T-helper 1 cell (primary cell): ENCODE data around the gene DYNC1H1.
A peak's percentile ranks its signal among the peaks of the same experiment; 100 is the strongest.
"Not testable (repeated sequence)": the region's sequence is repeated elsewhere in the genome, so short reads cannot be mapped to it uniquely, and the experiment has no call there.

Experiments used
- DNase-seq, 5 donors: peaks; one replicate each; pipeline ENCODE4 v3.0.0-alpha.2; 2012 to 2020

Gene DYNC1H1

DNA sequence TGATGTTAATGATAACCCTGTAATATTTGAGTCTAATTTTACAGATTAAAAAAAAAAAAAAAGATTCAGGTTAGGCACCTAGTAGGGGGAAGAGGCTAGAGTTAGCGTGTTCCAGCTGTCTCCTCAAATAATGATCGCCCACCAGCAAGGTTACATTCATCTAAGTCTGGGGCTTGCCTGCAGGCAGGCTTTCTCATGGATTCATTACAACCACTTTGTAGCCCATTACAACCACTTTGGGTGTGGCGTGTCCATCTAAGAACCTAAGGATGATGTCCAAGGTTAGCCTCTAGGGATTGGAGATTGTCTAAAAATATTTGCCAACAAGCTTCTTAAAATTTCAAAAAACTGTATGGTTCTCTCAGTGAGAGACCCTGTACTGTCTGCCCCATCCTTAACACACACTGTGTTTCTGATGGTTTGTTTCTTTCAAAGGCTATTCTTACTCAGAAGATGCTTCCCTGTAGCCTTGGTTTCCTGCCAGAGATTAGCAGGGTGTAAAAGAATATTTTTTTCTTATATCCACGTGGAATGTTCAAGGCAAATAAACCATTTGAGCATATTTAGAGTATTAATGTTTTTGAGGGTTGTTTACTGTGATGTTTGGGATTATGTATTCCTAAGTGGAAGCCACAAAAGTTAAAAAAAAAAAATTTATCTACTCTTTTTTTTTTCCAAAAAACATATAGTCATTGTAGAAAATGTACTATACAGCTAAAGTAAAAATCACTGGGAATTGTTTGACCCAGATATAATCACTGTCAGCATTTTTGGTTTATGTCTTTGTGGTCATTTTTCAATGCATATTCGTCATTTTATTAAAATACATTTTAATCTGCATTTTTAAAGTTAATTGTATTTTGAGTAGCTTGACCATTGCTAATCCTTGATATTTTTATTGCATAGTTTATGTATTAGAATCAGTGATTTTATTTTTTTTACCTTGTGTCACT, 1.7 kb downstream of the DYNC1H1 start:
- DNase-seq = no peak

DNA sequence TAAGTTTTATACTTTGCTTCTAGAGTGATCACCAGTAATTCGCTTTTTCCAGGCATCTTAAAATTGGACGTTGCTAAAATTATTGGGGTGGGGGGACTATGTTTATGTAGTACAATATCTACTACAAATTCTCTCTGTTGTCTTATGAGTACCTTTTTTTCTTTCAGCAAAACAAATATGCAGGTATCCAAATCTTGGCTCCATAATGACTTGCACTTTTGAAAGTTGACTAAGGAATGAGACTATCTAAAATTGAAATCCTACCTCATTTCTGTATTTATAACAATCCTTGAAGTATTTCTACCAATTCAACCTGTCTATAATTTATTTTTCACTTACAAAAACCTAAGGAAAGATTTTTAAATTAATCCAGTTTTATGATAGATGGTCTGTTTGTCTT, 2.4 kb downstream of the DYNC1H1 start:
- DNase-seq = no peak

DNA sequence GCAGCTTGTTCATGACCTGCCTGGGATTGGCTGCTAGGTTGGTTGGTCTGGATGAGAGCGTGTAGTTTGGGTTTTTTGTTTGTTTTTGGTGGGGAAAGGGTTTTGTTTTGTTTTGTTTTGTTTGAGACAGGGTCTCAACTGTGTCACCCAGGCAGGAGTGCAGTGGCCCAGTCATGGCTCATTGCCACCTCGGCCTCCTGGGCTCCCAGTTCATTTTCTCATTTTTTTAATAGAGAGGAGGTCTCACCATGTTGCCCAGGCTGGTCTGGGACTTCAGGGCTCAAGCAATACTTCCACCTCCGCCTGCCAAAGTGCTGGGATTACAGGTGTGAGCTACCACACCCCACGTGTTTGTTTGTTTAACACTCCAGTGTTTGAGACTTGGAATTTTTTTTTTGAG, 3.8 kb downstream of the DYNC1H1 start:
- no peak for DNase-seq

DNA sequence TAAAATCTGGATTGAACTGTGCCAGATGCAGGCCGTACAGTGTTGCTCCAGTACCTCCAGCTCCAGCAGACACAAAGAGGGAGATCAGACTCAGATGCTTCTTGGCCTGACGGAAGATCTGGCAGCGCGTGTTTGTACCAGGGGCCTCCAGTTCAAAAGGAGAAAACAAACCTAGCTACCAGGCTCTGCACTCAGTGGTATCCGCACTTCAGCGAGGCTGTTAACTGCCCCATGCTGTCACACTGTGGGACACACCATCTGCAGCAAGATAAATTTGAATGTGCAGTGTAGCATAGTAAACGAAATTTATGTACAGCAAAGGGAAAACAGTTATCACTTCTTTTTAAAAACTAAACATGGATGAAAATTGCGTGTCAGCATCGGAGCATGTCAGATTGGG, 5.1 kb downstream of the DYNC1H1 start:
- no peak for DNase-seq

DNA sequence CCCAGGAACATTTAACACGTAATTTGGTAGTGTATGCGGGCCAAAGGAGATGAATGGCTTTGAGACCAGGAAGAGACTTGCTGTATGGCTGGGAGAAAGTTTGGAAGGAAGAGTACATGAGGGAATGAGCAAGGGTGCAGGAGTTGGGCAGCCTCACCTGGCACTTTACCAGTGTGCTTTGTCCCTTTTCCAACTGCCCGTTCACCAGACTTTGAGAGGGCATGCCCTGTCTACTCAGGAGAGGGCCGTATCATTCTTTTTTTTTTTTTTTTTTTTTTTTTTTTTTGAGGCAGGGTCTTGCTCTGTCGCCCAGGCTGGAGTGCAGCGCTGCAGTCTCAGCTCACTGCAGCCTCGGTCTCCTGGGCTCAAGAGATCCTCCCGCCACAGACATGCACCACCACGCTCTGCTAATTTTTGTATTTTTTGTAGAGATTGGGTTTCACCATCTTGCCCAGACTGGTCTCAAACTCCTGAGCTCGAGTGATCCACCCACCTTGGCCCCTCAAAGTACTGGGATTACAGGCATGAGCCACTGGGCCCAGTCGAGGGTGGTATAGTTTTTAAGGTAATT, 6.5 kb downstream of the DYNC1H1 start:
- no peak for DNase-seq

DNA sequence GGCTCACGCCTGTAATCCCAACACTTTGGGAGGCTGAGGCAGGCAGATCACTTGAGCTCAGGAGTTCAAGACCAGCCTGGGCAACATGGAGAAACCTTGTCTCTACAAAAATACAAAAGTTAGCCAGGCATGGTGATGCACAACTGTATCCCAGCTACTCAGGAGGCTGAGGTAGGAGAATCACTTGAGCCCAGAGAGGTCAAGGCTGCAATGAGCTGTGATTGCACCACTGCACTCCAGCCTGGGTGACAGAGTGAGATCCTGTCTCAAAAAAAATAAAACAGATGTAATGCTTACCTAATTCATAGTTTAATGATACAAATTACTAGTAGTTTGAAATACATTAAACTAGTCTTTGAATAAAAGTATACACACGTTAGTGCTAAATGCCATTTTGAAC, 7.1 kb downstream of the DYNC1H1 start:
- not testable (repeated sequence) for DNase-seq

DNA sequence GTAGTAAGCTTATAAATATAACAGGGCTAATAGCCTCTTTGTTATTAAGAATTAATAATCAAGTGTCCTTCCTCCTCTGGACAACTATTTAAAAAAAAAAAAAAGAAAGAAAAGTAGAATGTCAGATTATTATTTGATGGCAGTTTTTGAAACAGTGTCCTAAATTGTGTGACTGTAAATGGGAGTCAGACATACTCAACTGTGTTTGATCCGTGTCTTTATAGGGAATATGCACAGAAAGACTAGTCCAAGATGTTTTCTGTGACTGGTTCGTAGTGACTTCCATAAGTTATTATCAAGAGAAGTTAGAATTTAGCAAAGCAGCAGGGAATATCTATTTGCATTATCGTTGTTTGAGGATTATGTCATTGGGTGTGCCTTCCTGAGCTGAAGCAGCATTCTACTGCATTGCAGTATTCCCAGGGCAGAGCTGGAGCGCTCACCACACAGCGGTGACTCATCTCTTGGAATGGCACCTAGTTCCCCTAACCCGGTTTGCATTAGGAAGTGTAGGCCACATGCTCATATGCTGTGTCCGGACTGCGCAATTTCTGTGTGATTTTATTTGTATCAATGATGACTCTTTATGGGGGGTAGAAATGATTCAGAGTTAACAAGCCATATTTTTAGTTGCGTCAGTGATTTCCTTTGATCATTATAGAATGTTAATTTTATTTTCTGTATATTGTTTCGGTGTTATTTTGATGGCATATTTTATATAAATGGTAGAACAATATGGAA, 7.9 kb downstream of the DYNC1H1 start:
- DNase-seq = no peak

DNA sequence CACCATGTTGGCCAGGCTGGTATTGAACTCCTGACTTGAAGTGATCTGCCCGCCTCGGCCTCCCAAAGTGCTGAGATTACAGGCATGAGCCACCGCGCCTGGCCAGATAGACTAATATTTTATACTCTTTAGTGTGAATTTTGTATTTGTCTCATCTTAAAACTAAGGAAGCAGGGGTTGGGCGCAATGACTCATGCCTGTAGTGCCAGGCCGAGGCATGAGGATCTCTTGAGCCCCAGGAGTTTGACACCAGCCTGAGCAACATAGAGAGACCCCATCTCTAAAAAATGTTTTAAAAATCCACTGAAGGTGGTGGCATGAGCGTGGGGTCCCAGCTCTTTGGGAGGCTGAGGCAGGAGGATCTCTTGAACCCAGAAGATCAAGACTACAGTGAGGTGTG, 9.0 kb downstream of the DYNC1H1 start:
- DNase-seq = no peak

DNA sequence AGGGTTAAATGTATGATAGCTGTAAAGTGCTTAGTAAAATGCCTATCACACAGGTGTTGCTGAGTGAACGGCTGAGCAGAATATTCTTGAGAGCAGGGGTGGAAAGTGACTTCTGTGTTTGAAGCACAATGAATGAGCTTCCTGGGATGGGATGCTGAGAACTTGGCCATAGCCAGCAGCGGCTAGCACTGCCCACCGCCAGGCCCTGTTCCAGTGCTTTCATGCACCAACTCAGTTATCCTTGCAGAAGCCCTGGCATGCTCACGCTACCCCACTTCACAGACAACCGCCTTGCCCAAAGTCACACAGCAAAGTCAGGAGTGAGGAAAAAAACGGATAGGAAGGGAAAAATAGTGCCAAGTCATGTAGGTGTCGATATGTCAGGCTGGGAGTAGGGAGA, 10.9 kb downstream of the DYNC1H1 start:
- DNase-seq = no peak

DNA sequence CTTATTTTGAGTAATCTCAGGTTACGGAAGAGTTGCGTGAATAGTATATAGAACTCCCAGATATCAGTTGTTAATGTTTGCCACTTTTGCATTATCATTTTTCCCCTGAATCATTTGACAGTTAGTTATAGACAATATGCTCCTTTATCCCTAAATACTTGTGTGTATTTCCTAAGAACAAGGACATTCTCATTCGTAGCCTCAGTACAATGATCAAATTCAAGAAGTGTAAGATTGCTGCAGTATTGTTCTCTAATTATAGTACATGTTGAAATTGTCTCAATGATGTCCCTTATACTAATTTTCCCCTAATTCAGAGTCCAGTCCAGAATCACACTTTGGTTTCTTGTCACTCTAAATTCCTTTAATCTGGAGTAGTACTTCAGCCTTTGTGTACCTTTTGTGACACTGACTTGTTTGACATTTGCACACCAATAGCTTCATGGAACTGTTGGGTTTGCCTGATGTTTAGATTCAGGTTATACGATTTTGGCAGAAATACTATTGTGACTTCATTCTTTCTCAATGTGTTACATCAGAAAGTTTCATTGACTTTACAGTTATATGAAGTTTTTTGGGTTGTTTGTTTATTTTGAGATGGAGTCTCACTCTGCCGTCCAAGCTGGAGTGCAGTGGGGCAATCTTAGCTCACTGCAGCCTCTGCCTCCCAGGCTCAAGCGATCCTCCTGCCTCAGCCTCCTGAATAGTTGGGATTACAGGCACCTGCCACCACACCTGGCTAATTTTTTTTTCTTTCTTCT, 13.1 kb downstream of the DYNC1H1 start:
- no peak for DNase-seq

DNA sequence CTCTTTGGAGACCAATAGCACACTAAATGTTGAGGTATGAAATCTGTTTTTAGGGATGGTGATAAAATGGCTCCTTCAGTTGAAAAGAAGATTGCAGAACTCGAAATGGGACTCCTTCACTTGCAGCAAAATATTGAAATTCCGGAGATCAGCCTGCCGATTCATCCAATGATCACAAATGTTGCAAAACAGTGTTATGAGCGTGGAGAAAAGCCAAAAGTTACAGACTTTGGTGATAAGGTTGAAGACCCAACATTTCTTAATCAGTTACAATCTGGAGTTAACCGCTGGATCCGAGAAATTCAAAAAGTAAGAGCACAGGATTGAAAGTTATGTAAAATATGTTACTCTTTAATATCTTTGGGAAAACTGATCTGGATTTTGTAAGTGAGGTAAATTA, 15.3 kb downstream of the DYNC1H1 start:
- no peak for DNase-seq

DNA sequence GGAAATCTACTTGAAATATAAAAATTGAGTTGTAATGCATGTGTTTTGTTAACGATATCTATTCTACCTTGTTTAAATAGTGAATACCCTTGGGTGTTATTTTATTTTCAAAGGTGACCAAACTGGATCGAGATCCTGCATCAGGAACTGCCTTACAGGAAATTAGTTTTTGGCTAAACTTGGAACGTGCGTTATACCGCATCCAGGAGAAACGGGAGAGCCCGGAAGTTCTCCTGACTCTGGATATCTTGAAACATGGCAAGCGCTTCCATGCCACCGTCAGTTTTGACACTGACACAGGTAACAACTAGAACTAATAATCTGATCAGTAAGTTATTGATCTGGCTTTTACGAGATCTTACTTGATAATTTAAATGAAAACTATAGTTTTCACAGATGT, 15.9 kb downstream of the DYNC1H1 start:
- no peak for DNase-seq

DNA sequence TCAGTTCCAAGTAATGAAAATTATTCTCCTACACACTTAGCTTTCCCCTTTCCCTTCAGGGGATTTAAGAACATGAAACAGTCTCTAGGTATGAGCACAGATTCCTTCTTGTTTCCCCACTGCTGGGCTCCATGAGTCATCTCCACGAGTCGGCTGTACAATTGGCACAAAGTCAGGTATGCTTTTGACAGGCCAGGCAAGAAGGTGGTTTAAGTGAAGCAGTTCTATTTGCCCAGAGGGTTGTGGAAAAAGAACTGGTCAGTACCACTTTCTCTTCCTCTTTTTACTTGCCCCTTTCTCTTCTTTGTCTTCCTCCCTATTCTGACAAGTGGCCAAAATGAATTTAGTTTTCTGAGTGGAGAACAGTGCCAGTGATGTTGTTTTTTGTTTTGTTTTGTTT, 16.3 kb downstream of the DYNC1H1 start:
- DNase-seq = no peak

DNA sequence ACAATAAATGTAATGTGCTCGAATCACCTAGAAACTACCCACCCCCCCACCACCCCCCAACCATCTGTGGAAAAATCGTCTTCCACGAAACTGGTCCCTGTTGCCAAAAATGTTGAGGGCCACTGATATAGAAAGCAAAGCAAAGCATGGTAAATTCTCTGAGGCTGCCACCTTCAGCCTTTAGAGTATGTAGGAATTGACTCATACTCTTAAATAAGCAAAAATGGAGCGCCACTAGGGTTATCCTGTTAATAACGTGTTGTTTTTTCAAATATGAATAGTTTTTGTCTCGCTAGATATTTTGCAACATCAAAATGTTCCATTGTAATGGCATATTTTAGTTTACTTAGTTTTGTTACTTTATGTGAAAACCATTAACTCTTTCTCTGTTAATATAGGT, 18.2 kb downstream of the DYNC1H1 start:
- DNase-seq = no peak

DNA sequence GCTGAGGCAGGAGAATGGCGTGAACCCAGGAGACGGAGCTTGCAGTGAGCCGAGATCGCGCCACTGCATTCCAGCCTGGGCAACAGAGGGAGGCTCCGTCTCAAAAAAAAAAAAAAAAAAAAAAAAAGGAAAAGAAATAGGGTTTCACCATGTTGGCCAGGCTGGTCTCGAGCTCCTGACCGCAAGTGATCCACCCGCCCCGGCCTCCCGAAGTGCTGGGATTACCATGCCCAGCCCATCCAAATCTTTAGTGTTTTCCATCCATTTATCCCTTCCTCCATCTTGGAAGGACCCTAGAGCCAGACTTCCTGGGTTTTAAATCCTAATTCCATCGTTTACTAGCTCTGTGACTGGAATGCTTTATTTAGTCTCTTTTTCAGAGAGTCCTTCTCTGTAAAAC, 20.5 kb downstream of the DYNC1H1 start:
- not testable (repeated sequence) for DNase-seq

DNA sequence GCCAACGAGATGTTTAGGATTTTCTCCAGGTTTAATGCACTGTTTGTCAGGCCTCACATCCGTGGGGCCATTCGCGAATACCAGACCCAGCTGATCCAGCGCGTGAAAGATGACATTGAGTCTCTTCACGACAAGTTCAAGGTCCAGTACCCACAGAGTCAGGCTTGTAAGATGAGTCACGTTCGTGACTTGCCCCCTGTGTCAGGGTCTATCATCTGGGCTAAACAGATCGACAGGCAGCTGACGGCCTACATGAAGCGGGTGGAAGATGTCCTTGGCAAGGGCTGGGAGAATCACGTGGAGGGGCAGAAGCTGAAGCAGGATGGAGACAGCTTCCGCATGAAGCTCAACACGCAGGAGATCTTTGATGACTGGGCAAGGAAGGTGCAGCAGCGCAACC, 21.6 kb downstream of the DYNC1H1 start:
- DNase-seq = no peak

DNA sequence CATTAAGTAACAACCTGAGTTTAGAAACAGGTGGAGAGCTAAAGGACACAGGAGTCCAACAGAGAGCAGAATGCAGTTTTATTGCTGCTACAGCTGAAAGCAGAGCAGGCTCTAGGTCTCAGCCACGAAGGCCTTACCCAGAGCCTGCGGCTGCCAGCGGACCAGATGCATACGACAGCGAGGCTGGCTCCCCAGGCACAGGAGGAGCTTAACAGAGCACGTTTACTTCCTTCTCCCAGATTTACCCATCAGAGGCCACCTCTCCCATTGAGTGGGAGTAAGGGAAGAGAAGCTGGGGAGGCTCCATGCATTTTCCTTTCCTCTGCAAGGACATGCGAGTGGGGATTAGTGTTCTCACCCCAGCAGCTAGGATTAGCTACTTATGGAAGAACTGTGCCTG, 22.6 kb downstream of the DYNC1H1 start:
- no peak for DNase-seq

DNA sequence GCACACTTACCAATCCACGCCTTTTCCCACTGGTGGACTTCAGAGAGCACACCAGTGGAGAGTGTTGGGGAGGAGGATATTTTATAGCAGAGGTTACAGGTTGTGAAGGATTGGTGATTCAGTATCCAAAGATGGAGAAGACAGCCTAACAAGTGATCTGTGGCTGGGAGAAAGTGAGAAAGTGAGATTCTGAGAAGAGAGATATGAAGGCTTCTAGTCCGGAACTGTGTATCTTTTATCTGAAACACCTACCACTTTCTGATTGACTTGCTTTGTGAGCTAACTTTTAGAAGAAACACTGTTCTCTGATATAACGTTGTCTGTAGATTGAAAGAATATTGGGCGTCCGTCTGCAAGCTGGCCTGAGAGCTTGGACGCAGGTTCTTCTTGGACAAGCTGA, 24.0 kb downstream of the DYNC1H1 start:
- DNase-seq = no peak

DNA sequence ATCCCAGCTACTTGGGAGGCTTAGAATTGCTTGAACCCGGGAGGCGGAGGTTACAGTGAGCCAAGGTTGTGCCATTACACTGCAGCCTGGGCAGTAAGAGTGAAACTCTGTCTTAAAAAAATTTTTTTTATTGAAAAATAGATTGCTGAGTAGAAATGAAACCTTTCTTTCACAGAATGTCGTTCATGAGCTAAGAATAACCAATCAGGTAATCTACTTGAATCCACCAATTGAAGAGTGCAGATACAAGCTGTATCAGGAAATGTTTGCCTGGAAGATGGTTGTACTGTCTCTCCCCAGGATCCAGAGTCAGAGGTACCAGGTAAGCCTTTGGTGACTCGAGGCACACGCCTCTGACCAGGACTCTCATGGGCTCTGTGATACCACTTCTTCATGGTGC, 27.0 kb downstream of the DYNC1H1 start:
- peak in 1 of 5 donors; percentile 17 for DNase-seq

DNA sequence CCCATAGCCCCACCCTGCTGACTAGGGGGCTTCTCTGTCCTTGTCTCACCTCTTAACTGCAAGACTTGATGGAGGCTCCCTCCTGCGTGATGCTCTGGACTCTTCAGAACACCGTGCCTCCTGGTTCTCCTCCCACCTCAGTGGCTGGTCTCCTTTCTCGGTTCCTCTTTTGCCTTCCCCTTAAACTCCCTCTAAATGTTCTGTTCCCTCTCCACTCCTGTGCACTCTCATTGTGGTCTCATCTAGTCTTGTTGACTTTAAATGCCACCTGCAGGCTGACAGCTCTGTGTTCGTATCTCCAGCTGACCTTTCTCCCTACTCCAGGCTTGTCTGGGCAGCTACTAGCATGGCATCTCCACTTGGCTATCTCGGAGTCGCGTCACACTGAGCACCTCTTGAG, 28.3 kb downstream of the DYNC1H1 start:
- no peak for DNase-seq

DNA sequence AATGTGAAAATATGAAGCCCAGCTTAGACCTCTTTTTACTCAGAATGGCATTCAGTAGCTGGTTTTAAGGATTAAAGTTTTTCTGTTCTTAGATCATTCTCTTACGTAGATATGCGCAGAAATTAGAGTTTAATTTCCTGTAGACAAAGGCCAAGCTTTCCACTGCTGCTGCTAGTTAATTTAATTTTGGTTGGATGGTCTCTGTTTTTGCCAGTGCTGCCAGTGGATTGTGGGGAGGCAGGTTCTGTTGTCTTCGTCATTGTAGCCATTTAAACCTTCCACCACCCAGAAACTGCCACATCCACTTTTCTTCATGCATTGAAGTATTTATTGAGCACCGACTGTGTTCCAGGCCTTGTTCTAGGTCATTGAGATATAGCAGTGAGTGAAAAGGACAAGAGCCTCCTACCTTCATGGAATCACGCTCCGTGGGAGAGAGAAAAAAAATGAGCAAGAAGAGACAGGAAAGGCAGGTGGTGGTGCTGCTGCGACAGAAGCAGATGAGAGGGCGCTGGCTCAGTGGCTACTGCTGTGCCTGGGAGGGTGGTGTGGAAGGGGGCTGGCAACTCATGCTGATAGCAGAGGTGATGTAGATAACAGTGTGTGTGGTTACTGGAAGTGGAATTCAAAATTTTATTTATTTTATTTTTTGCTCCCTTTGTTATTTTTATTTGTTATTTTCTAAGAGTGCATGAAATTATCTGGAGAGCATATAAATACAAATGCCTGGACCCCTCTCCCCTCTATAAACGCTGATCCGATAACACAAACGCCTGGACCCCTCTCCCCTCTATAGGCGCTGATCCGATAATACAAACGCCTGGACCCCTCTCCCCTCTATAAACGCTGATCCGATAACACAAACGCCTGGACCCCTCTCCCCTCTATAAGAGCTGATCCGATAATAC, 33.3 kb downstream of the DYNC1H1 start:
- DNase-seq = no peak

DNA sequence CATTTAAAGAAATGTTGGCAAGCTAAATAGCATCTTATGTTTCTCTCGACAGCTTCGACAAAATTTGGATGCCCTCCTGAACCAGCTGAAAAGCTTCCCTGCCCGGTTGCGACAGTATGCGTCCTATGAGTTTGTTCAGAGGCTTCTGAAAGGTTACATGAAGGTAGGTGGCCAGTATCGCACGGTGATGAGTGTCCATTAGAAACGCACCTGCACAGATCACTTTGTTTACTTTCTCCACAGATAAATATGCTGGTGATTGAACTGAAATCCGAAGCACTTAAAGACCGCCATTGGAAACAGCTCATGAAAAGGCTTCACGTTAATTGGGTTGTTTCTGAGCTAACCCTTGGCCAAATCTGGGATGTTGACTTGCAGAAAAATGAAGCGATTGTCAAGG, 36.5 kb downstream of the DYNC1H1 start:
- no peak for DNase-seq
